ENCODE measurements around the gene FDPS.

- TF ChIP-seq TAF1 (conservative IDR thresholded peaks at IDR 0.05), result no peak
- TF ChIP-seq ZBTB33 (IDR thresholded peaks at IDR 0.05), result no peak
- TF ChIP-seq CTCF (IDR thresholded peaks at IDR 0.05; ENCODE audit: low read depth, low read length, missing input control), result no peak
- no peak for TF ChIP-seq EGR1 (IDR thresholded peaks at IDR 0.05; ENCODE audit: low read depth in 2 of 2)
- TF ChIP-seq ATF3 (IDR thresholded peaks at IDR 0.05), result no peak
- no peak for TF ChIP-seq JUND (IDR thresholded peaks at IDR 0.05)
- TF ChIP-seq RXRA (IDR thresholded peaks at IDR 0.05), result no peak
These were observed 23.6 kb upstream of the FDPS start for GRCh38 chr1:155285063-155285462.
